NOMO-1 treated with DMSO at 0.1 percent for 48 hours (cell line): Measurements from ENCODE around the gene SGK1.
"Not testable (repeated sequence)": the region's sequence is repeated elsewhere in the genome, so short reads cannot be mapped to it uniquely, and the experiment has no call there.

Experiments
- DNase-seq: peaks from one replicate; lab custom pipeline; 2025; ENCODE audit not compliant: unreplicated experiment; lab: John Stamatoyannopoulos, UW

The SGK1 gene

DNA sequence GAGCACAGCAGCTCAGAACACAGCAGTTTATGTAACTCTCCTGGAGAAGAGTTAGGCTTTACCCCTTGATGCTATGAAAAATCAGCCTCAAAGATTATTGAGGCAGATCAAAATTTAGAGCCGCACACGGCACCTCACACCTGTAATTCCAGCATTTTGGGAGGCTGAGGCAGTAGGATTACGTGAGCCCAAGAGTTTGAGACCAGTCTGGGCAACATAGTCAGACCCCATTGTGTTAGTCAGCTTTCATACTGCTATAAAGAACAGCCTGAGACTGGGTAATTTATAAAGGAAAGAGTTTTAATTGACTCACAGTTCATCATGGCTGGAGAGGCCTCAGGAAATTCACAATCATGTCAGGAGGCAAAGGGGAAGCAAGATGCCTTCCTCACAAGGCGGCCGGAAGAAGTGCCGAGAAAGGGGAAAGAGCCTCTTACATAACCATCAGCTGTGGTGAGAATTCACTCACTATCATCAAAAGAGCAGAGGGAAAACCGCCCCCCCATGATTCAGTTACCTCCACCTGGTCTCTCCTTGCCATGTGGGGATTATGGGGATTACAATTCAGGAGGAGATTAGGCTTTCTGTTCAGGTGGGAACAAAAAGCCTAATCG lies 87.7 kb downstream of the SGK1 start:
- peak; percentile 77 for DNase-seq

DNA sequence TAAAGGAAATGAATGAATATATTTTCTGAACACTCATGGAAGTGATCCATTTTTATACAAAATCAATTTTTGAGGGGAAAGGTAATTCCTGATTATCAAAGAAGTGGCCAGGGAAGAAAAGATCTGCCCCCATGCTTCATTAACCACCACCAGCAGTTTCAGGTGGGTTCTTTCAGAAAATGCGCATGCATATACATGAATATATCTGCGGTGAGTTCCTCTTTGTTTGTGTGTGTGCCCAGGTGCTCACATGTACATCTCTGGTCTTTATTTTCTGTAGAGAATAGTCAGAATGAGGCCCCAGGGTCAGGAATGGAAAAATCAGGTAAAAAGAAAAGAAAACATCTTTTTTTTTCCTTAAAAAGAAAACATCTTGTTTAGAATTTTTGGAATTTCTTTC lies 88.4 kb downstream of the SGK1 start:
- DNase-seq = no peak

DNA sequence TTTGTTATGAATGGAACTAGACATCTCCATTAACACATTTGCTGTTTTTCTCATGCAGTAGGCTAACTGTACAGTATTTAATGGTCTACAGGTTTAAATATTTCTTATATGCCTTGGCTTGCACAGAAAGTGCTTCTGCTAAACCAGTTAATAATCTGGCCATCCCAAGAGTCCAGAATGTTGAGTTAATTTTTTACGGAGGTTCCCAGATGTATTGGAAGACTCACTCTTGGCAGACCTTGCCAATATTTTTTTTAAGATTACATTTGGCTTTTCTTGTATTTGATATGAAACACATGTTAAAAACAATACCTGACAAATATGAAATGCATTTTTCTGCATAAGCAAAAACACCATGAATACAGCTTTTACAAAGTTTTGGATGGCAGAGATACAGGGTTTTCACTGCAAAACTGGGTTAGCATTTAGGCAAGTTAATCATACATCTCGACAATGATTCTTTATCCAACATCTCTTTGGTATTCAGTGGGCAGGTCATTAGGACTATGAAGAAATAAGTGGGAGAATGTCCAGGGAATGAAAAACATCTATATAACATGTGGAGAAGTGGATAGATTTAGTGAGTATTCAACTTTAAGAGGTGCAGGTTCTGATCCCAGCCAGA lies 94.0 kb downstream of the SGK1 start:
- no peak for DNase-seq

DNA sequence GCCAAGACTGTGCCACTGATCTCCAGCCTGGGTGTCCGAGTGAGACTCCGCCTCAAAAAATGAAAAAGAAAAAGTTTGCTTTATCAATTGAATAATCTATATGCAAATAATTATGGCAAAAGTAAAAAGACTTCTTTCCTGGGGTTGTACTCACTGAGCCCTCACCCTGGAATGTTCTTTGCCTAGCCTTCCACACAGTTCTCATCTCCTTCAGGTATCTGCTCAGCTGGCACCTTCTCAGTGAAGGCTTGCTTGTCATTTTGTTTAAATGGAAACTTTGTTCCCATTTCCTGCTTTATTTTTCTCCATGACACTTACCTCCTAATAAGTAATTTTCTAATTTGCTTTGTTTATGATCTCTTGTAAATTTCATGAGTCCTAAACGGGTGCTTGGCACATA lies 96.7 kb downstream of the SGK1 start:
- DNase-seq = no peak

DNA sequence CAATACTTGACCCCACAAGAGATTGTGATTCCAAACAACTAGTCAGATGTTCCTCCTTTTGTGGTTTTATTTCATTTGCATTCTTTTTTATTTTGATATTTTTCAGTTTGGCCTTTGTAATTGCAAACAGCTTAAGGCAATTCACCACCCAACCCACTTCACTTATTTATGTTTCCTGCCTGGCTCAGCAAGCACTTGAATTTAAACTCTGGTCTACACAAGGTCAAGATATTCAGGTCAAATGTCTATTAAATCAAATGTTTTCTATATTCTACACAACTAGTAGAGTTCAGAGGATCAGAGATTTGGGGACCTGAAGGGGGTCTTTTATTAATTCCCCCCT lies 100.1 kb downstream of the SGK1 start:
- no peak for DNase-seq

DNA sequence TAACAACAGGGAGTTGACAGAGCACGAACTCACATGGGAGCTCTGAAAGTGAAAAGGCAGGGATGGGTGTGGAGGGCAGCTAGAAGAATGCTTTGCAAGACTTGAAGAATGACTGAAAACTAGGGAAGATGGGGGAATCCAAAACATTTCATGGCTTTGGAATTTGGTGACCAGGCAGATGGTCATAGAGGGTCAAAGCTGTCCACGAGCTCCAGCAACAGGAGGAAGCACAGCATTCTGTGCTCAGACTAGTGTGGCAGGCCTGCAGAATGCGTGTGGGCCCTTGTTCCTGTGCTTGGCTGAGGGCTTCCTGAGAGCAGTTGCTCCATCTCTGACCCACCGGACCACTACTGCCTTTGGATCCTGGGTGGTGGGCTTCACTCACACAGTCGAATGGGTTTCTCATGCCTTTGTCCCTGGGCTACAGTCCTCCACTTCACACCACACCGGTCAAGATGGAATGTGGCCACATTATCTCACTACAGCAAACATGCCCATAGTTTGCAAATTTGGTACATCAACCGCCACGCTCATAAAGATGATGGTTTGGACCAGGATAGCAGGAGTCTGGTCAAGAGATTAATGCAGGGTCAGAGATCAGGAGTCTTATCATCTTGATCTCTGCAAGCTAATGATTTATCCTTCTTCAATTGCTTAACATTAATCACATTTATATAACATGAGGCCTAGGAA lies 100.7 kb downstream of the SGK1 start:
- no peak for DNase-seq

DNA sequence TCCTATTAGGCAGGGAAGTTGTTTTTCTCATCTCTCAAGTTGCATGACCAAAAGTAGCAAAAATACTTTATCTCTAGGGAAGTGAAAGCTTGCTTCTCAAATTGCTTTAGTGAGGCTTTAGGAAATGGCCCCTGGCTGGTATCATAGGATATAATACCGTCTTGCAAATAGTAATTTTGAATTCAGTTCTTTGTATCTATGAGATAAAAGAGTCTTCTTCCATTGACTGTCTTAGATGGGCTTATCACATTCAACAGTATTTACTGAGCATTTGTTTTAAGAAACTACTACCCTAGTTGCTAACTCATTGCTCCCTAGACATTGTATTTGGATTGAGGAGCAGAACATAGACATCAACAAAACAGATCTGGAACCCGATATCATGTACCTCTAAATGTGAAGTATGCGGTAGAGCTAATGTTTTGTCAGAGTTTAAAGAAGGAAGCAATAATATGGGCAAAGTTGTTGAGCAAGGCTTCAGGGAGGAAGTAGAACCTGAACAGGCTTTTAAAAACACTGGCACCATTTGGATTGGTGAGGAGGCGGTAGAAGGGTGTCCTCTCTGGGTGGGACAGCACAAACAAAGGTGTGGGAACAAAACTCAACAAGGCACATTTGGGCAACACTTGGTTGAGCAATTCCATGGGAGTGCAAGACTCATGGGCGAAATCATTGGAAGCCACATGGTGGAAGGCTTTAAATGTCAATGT lies 101.5 kb downstream of the SGK1 start:
- peak; percentile 85 for DNase-seq

DNA sequence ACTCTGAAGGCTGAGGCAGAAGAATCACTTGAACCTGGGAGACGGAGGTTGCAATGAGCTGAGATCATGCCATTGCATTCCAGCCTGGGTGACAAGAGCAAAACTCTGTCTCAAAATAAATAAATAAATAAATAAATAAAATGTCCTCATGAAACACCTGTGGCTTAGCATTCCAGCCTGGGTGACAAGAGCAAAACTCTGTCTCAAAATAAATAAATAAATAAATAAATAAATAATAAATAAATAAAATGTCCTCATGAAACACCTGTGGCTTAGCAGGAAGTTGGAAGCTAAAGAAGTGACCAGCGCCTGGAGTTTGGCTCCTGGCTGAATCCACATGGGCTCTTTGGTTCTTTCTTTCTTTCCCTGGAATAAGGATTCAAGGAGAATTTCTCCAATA lies 104.5 kb downstream of the SGK1 start:
- not testable (repeated sequence) for DNase-seq

DNA sequence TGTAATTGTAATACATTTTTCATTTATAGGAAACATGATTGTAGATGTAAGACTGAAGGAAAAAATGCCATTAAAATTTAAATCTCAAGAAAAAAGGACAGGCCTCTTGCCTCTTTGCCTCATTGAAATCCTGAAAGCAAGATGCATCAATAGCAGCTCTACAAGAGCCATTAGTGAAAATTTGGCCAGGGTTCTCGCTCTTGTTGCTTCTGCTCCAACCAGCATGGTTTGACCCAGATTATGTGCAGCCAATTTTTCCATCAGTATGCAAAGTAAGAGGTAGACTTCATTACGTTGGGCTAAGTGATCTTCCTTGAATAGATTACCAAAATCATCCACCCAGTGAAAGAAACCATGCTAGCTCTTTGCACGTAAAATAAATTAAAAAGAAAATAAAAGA lies 106.6 kb downstream of the SGK1 start:
- no peak for DNase-seq

DNA sequence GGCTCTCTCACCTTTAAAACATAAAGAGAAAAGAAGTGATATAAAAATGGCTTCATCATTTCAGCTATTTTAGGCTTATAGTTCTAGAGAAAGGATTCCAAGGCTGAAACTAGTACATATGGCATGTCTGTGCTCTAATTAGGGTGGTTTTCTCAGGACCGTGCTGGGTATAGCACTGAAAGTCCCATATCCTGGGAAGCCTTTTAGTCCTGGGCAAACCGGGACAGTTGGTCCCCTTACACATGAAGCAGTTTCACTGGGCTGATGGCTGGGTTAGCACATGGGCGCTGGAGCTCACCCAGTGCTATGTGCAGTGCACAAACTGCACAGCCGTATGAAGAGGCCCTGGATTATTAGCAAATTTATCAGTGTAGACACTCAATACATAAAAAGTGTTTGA lies 110.5 kb downstream of the SGK1 start:
- DNase-seq = no peak

DNA sequence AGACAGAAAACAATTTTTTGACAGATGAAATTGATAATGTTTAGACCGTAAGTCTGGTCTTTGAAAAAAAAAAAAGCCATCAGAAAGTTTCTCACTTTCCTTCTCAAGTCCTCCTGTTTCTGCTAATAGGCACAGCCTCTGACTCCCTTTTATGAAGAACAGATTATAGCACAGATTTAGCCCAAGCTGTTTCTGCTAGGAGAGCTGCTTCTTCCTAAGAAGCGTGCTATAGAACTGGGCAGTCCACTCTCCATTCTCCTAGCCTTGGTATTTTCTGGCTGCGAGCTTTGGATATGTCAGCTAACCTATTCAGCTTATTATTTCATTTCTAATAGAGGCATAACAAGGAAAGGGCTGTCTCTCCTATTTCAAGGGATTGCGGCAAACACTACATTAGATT lies 112.5 kb downstream of the SGK1 start:
- DNase-seq = no peak

DNA sequence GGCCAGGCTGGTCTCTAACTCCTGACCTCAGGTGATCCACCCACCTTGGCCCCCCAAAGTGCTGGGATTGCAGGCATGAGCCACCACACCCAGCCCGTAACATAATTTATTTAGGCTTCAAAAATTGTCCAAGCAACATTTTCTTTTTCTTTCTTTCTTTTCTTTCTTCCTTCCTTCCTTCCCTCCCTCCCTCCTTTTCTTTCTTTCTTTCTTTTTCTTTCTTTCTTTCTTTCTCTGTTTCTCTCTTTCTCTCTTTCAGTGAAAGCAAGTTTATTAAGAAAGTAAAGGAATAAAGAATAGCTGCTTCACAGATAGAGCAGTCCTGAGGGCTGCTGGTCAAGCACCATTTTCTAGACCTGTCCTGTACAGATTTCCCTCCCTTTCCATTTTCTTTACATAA lies 113.2 kb downstream of the SGK1 start:
- not testable (repeated sequence) for DNase-seq

DNA sequence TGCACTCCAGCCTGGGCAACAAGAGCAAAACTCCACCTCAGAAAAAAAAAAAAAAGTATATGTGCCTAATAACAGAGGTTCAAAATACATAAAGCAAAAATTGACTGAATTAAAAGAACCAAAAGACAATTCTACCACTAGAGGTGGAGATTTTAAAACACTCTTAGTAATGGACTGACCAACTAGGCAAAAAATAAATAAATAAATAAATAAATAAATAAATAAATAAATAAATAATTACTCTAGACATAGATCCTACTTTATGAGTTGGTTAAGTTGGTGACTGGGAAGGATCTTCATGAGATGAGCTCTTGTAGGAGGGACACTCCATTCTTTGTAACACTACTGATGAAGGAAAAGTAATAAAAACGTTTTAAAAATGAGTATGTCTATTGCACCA lies 113.9 kb downstream of the SGK1 start:
- DNase-seq = no peak

DNA sequence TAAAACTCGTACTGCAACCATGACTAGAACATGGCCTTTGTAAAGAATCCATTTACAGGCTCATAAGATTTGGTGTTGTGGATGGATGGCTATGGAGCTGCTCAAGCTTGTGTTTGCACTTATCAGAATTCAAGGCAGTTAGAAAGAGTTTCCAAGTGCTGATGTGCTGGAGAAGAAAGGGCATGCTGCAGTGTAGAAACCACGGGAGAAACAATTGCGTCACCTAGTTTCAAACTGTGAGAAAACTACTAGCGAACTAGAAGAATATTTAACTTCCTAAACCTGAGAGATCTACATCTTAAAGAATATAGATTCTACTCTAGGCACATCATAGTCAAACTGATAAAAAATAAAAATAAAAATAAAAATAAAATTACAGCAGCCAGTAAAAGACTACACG lies 116.2 kb downstream of the SGK1 start:
- DNase-seq = peak; percentile 42

DNA sequence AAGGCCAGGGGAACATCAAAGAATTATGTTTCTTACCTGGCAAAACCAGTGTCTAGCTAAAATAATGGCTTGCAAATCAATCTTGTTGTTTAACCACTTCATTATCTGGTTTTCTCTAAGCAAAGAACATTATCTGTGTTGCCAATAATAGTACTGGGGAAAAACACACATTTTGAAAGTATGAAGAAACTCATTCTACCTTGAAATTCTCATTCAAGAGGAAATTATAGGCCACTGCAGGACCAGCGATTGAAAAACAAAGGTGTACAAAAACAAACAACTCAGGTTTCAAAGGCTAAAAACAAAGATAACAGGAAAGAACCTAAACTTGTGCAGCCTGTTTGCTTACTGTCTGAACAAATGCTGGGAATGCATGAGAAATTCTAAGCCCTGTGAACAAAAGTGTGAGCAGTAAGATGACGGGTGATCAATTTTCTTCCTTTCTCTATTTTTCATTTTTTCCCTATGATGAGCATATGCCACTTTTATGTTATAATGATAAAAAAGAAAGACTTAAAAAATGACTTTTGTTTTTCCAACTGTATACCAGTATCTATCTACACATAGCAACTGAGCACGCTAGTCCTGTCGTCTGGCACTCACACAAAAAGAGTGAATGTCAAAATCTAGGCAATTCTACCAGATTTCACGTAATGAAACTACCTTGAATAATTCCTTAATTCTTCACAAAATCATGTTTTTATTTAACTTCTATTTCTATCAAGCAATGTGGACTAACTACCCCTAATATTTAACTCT lies 117.9 kb downstream of the SGK1 start:
- no peak for DNase-seq

DNA sequence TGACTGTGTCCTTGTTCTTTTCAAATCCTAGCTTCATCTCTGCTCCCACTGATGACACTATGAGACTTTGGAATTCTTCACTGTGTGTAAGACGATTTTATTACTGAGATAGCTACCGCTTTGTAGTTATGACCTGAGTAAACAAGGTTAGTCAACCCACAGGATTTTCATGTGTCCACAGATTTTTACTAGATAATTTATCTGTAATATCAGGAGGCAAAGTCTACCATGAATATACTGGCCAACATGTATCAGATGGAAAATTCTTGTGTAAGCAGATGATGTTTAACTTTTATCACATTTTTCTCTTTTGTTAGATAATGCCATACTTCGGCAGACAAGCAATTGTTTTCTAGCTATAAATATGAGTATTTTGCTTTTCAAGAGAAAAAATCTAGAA lies 119.8 kb downstream of the SGK1 start:
- no peak for DNase-seq

DNA sequence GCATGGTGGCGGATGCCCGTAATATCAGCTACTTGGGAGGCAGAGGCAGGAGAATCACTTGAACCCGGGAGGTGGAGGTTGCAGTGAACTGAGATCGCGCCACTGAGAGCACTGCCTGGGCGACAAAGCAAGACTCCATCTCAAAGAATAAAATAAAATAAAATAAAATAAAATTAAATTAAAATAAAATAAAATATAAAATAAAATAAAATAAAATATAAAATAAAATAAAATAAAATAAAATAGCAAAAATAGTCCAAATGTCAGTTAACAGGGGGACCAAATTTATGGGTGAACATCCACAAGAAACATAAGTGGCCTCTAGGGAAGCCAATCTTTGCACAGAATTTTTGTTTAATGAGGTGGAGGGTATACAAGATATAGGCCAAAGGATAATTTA lies 120.2 kb downstream of the SGK1 start:
- DNase-seq = not testable (repeated sequence)

DNA sequence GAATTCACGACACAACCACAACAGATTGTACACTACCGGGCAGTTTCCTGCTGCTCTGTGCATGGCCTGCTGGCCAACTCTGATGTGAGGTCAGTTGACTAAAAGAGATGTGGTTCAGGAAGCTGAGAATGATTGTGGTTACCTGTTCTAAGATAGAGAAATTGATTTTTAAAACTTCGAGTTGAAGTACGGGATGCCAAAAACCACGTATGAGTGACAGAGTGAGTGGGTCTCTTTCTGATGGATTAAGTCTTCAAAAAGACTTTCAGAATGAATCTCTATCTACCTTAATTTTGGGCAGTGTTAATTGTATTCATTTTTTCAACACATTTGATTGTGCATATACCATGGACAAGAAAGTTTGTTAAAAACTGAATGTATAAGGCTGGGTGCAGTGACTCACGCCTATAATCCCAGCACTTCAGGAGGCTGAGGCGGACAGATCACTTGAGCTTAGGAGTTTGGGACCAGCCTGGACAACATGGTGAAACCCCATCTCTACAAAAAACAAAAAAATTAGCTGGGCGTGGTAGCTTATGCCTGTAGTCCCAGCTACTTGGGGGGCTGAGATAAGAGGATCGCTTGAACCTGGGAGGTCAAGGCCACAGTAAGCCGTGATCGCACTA lies 121.2 kb downstream of the SGK1 start:
- no peak for DNase-seq

DNA sequence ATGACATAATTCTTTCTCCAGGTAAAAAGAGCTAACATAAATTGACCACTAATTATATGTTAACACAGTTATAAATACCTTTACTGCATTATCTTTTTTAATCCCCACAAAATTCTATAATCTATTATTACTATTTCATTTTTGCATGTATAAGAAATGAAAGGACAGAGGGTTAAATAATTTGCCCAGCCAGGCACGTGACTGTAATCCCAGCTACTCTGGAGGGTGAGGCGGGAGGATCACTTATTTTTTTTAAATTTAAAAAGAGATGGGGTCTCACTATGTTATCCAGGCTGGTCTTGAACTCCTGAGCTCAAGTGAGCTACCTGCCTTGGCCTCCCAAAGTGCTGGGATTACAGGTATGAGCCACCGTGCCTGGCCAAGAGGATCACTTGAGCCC lies 121.9 kb downstream of the SGK1 start:
- no peak for DNase-seq

DNA sequence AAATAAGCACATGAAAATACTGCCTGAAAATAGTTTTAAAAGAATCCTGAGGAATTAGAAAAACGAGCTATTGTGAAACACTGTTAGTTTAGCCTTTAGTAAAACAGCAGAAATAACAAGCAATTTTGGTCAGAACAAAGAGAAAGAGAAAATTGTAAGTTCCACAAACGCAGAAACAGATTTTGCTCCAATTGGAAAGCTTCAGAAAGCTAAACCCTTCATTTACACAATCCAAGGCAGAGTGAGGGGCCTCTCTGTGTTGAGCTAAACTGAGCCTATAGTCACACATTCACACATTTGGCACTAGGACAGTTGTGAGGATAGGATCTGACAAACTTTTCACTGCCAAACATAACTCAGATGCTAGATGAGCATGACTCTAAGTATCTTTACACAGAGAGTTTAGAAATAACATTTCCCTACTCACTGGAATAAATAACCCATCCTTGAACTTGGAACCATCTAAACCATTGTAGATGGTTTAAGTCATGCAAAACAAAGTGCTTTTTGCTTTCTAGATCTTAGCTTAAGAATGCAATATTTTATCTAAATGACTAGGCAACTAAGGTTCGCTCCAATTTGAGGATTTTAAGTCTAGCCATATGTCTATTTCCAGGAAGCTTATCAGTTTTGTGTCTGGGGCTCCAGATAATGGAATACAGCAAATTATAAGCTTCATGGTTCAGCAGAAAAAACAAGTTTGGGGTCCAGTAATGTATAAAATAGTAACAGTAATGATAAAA lies 122.6 kb downstream of the SGK1 start:
- no peak for DNase-seq
